Upper lobe of right lung (tissue), 1 donor: Measurements from ENCODE around the gene NTNG1. TPM values are rescaled to one million over a fixed set of nuclear protein-coding genes. Genes with fewer than 3 reads are reported as not detected.

Experiments
- ATAC-seq: fragments of 200-7000 bp; cut with Tn5 transposase; one replicate; pipeline ENCODE4 v1.9.1; 2020; ENCODE audit warnings: mild to moderate bottlenecking, moderate library complexity
- DNase-seq: peaks from one replicate; pipeline ENCODE4 v3.0.0-alpha.2; 2020
- H3K27ac ChIP-seq: fragments of 200-600 bp; one replicate; pipeline ENCODE4 v1.8.0; 2022
- H3K27me3 ChIP-seq: fragments of 200-600 bp; one replicate; pipeline ENCODE4 v1.8.0; 2022; ENCODE audit warnings: mild to moderate bottlenecking
- H3K36me3 ChIP-seq: fragments of 200-600 bp; one replicate; pipeline ENCODE4 v1.8.0; 2022
- H3K4me1 ChIP-seq: fragments of 200-600 bp; one replicate; pipeline ENCODE4 v1.8.0; 2022
- H3K4me3 ChIP-seq: fragments of 200-600 bp; one replicate; pipeline ENCODE4 v1.8.0; 2022; ENCODE audit warnings: mild to moderate bottlenecking
- H3K9me3 ChIP-seq: fragments of 200-600 bp; one replicate; pipeline ENCODE4 v1.8.0; 2022
- CTCF ChIP-seq: fragments of 200-600 bp; IDR thresholded peaks from one replicate; pipeline ENCODE4 v1.8.0; 2022; ENCODE audit warnings: antibody characterized with exemption
- intact Hi-C: fragments of 100-400 bp; cut with DNase I; formaldehyde crosslinking; loops from one replicate; pipeline ENCODE4 v1.11.0; 2022
- total RNA-seq: library from RNA; stranded (reverse); fragmentation: NEBNext Ultra II Directional; extraction: Animal tissue kit (Norgen Biotek cat#: 25700); gene quantifications from one replicate; pipeline ENCODE4 v1.2.1, GENCODE V29; 2021
- donor health status: DM: no; HTN: yes; CAD: no; lungs with severe emphysema.

The NTNG1 gene
- total RNA-seq, 1 donor from 2014 or later, result 12.6 TPM

- no peaks in the 10 kb centered on the region for H3K36me3 ChIP-seq
- intact Hi-C loops, result no loop called here
- H3K9me3 ChIP-seq, result no peaks in the 10 kb centered on the region
- no peak for TF ChIP-seq CTCF
- H3K4me3 ChIP-seq, result no peak overlapping the region
- H3K27me3 ChIP-seq, result peaks cover 24% of the 10 kb centered on the region
- H3K4me1 ChIP-seq, result no peaks in the 10 kb centered on the region
- ATAC-seq, result no peak
- no peak overlapping the region for H3K27ac ChIP-seq
- DNase-seq, result no peak
Measured at GRCh38 chr1:107493111-107493716, 352.4 kb downstream of the NTNG1 start.

- Histone ChIP-seq H3K4me3 (no peak overlapping the region), H3K9me3 (no peaks in the 10 kb centered on the region), H3K4me1 (no peaks in the 10 kb centered on the region), H3K27me3 (peaks cover 24% of the 10 kb centered on the region), H3K27ac (no peak overlapping the region), H3K36me3 (no peaks in the 10 kb centered on the region)
- DNase-seq (no peak), ATAC-seq (no peak)
- TF ChIP-seq CTCF, result no peak
- intact Hi-C loops, result no loop called here
Measured at GRCh38 chr1:107494061-107494460, 353.2 kb downstream of the NTNG1 start.

DNA sequence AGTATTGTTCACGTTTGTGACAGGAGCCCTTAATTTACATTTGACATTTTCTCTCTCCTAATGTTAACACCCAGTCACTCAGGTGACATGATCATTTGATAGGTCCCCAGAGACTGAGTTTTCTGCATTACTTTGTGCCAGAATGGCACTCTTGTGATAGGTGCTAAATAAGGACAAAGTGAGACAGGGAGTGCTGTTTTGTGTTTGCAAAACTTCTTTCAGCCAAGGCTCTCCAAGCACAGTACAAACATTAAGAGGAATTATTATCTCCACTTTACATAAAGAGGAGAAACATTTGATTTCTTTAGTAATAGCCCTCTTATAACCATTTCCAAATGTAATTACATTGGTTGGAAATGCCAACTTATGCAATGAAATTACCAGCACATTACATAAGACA, 355.2 kb downstream of the NTNG1 start:
- DNase-seq, result no peak
- intact Hi-C loops, result no loop called here
- Histone ChIP-seq H3K9me3 (no peaks in the 10 kb centered on the region), H3K36me3 (no peaks in the 10 kb centered on the region), H3K27me3 (peaks cover 14% of the 10 kb centered on the region), H3K4me1 (no peaks in the 10 kb centered on the region), H3K27ac (no peak overlapping the region), H3K4me3 (no peak overlapping the region)
- TF ChIP-seq CTCF, result no peak
- ATAC-seq, result peak; percentile 55

DNA sequence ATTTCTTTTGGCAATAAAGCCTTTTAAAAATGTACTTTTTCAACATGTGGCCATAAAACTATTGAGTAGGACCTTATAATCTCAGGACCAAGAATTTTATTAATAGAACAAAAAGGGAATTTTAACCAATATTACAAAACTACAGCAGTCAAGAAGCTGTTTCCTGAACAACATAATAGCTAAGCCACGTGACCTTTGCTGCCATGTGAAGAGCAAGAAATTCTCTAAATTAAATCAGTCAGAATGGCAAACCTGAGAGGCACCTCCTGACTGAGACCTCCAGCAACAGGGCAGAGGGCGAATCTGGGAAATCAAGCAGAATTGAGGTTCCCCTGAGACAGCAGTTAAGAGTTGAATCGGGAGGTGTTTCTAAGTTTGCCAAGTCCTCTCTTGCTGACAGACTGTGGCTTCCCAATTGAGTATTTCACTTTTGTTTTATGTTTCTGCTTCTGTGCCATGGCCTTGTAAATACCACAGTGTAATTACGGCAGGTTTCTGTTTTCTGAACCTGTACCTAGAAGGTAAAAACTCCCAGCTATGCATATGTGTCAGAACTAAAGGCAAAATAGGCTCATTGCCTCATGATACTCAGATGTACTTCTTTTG, 358.4 kb downstream of the NTNG1 start:
- Histone ChIP-seq H3K4me3 (no peak overlapping the region), H3K4me1 (no peaks in the 10 kb centered on the region), H3K27me3 (peaks cover 10% of the 10 kb centered on the region), H3K9me3 (no peaks in the 10 kb centered on the region), H3K36me3 (no peaks in the 10 kb centered on the region), H3K27ac (no peak overlapping the region)
- TF ChIP-seq CTCF, result no peak
- DNase-seq, result no peak
- intact Hi-C loops, result no loop called here
- ATAC-seq, result no peak

GRCh38 chr1:107501081-107501605, 360.3 kb downstream of the NTNG1 start:
- DNase-seq (no peak), ATAC-seq (no peak)

More at GRCh38 chr1:107501081-107501605, 360.3 kb downstream of the NTNG1 start:
- Histone ChIP-seq H3K4me1 (no peaks in the 10 kb centered on the region), H3K27ac (no peak overlapping the region), H3K36me3 (no peaks in the 10 kb centered on the region), H3K4me3 (no peak overlapping the region), H3K27me3 (peaks cover 10% of the 10 kb centered on the region), H3K9me3 (no peaks in the 10 kb centered on the region)
- intact Hi-C loops, result no loop called here
- TF ChIP-seq CTCF, result no peak
